Smooth muscle cell (in vitro differentiated cells): ENCODE measurements around the gene KCNK17. TPM values are rescaled to one million over a fixed set of nuclear protein-coding genes. Genes with fewer than 3 reads are reported as not detected.

Experiments
- DNase-seq: peaks from one replicate; lab custom pipeline; 2025; ENCODE audit not compliant: unreplicated experiment; lab: John Stamatoyannopoulos, UW
- H2AFZ ChIP-seq: fragments of 200-600 bp; sonication (generic); 2 replicates; pipeline ENCODE4 v1.6.0; 2016; ENCODE audit warnings: antibody characterized with exemption, low read depth, mild to moderate bottlenecking
- H3F3A ChIP-seq: fragments of 200-600 bp; sonication (generic); 2 replicates; pipeline ENCODE4 v1.6.0; 2017; ENCODE audit warnings: antibody characterized with exemption, low read depth
- H3K27ac ChIP-seq: fragments of 200-600 bp; sonication (generic); 2 replicates; pipeline ENCODE4 v1.5.1; 2016; ENCODE audit warnings: low read depth, mild to moderate bottlenecking
- H3K27me3 ChIP-seq: fragments of 200-600 bp; sonication (generic); 2 replicates; pipeline ENCODE4 v1.6.1; 2016; ENCODE audit warnings: low read depth, mild to moderate bottlenecking
- H3K36me3 ChIP-seq: fragments of 200-600 bp; sonication (generic); 2 replicates; pipeline ENCODE4 v1.5.1; 2016; ENCODE audit warnings: low read depth
- H3K4me1 ChIP-seq: fragments of 200-600 bp; sonication (generic); 2 replicates; pipeline ENCODE4 v1.5.1; 2016; ENCODE audit warnings: low read depth
- H3K4me2 ChIP-seq: fragments of 200-600 bp; sonication (generic); 2 replicates; pipeline ENCODE4 v1.6.0; 2016; ENCODE audit warnings: mild to moderate bottlenecking
- H3K4me3 ChIP-seq: fragments of 200-600 bp; sonication (generic); 2 replicates; pipeline ENCODE4 v1.5.1; 2016; ENCODE audit warnings: mild to moderate bottlenecking
- H3K79me2 ChIP-seq: fragments of 200-600 bp; sonication (generic); 2 replicates; pipeline ENCODE4 v1.6.0; 2016; ENCODE audit warnings: low read depth, mild to moderate bottlenecking
- H3K9ac ChIP-seq: fragments of 200-600 bp; sonication (generic); 2 replicates; pipeline ENCODE4 v1.6.0; 2016; ENCODE audit warnings: low read depth
- H3K9me3 ChIP-seq: fragments of 200-600 bp; sonication (generic); replicated peaks from 2 replicates; pipeline ENCODE4 v1.5.1; 2016; ENCODE audit warnings: low read depth
- H4K20me1 ChIP-seq: fragments of 200-600 bp; sonication (generic); 2 replicates; pipeline ENCODE4 v1.6.0; 2016; ENCODE audit warnings: low read depth
- CTCF ChIP-seq: fragments of 200-600 bp; sonication (generic); IDR thresholded peaks from 2 replicates; pipeline ENCODE4 v1.5.1; 2017; ENCODE audit warnings: borderline replicate concordance, mild to moderate bottlenecking, antibody characterized with exemption; ENCODE audit not compliant: insufficient read depth, poor library complexity, severe bottlenecking
- WGBS: methylation state at CpG from one replicate; pipeline ENCODE4 v1.1.7; 2016; ENCODE audit warnings: low lambda C conversion rate; 5-methylcytosine and 5-hydroxymethylcytosine counted together
- polyA plus RNA-seq: library from polyadenylated mRNA; unstranded; fragments of >200 nt; fragmentation: Nextera tagmentation; extraction: Ambion mirVana; gene quantifications from 2 replicates; pipeline ENCODE4 v1.2.1, GENCODE V29; 2016
- total RNA-seq: library from RNA; depleted of rRNA; stranded (reverse); fragments of >200 nt; gene quantifications from 2 replicates; pipeline ENCODE4 v1.2.3, GENCODE V29; 2014

Gene KCNK17
- total and polyA plus RNA-seq, 2 experiments from 2014 or later = not detected

DNA sequence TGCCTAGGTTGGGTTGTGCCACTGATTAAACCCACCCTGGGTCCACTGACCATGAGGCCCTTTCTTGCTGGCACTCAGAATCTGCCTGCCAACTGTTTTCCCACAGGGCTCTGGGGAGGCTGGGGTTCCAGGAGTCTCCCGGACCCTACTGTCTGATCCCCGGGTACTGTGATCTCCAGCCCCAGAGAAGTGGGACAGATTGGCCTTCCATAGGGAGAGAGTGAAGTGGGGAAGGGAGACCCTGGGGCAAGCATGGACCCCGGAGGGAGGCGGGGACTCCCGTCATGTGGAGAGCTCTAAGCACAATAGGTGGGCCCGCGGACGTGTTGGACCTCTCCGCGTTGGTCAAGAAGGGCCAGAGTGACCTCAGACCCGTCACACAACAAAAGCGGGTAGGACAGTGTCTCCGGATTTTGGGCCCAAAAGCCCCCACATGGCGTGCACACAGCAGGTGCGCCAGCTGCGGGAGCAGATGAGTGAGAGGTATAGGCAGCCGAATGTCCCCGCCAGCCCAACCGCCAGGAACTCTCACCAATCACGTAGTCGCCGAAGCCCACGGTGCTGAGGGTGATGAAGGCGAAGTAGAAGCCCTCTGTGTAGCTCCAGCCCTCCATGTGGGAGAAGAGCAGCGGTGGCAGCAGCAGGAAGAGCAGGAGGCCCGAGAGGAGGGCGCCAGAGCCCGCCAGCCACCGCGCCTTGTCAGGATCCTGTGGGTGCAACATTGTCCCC lies 10.6 kb downstream of the KCNK17 start:
- Histone ChIP-seq H3K4me3 (no peak overlapping the region), H2AFZ (no peak overlapping the region), H3F3A (no peaks in the 10 kb centered on the region), H3K36me3 (no peaks in the 10 kb centered on the region), H3K9me3 (no peaks in the 10 kb centered on the region), H3K27me3 (peaks cover 43% of the 10 kb centered on the region), H3K4me2 (no peak overlapping the region), H3K79me2 (no peaks in the 10 kb centered on the region), H3K9ac (no peak overlapping the region), H3K27ac (no peak overlapping the region), H4K20me1 (no peaks in the 10 kb centered on the region), H3K4me1 (no peaks in the 10 kb centered on the region)
- DNase-seq = no peak
- WGBS = 88% methylated on average over 30 of the region's 30 CpGs
- no peak for TF ChIP-seq CTCF

DNA sequence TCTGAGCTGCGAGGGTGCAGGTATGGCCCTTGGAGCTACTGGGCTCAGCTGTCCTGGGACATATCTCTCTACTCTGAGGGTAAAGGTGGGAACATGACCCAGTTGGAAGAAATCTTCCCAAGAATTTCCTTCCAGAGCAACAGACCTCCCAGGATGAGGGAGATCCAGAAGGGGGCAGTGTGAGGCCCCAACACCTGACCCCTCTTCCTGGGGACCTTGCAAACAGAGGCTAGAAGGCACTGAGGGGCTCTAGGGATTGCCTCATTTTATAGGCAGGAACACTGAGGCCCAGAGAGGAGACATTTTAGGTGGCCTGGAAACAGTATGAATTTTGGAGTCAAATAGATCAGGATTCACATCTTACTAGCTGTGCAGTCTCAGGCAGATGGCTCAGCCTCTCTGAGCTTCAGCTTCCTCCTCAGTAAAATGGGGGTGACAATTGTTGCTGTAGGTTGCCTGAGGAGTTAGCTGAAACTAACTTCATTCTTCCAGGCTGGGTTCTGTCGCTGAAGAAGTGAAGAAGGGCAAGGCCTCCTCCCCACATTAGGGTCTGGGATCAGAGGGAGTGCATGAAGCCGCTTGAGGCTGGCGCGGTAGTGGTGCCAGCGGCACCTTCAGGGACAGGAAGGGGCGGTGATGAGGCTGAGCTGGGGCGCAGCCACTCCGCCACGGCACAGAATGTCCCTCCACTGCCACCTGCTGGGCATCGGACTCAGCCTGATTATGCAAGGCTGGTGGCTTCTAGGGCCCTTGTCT lies 11.4 kb downstream of the KCNK17 start:
- Histone ChIP-seq H3K27ac (no peak overlapping the region), H3K36me3 (no peaks in the 10 kb centered on the region), H3K9ac (no peak overlapping the region), H3K4me3 (peak overlapping the region; percentile 34), H3K9me3 (no peaks in the 10 kb centered on the region), H3K4me1 (no peaks in the 10 kb centered on the region), H2AFZ (peak overlapping the region; percentile 88), H3K4me2 (peak overlapping the region; percentile 82), H3F3A (no peaks in the 10 kb centered on the region), H3K79me2 (no peaks in the 10 kb centered on the region), H4K20me1 (no peaks in the 10 kb centered on the region), H3K27me3 (peaks cover 47% of the 10 kb centered on the region)
- peak; percentile 83 for TF ChIP-seq CTCF
- 9% methylated on average over 11 of the region's 11 CpGs for WGBS
- DNase-seq = peak; percentile 26

GRCh38 chr6:39302011-39302410 lies 12.2 kb downstream of the KCNK17 start:
- Histone ChIP-seq H3K4me2 (no peak overlapping the region), H3K79me2 (no peaks in the 10 kb centered on the region), H3K27me3 (peaks cover 46% of the 10 kb centered on the region), H2AFZ (no peak overlapping the region), H3K9ac (no peak overlapping the region), H3K4me1 (no peaks in the 10 kb centered on the region), H4K20me1 (no peaks in the 10 kb centered on the region), H3K36me3 (no peaks in the 10 kb centered on the region), H3K9me3 (no peaks in the 10 kb centered on the region), H3K4me3 (no peak overlapping the region), H3K27ac (no peak overlapping the region), H3F3A (no peaks in the 10 kb centered on the region)
- DNase-seq = no peak
- TF ChIP-seq CTCF = no peak
- 96% methylated on average over 2 of the region's 2 CpGs for WGBS
